HepG2 (cell line): ENCODE results near the gene SPAG4. TPM values are rescaled to one million over a fixed set of nuclear protein-coding genes. Genes with fewer than 3 reads are reported as not detected.
A peak's percentile ranks its signal among the peaks of the same experiment; 100 is the strongest.

Experiments used
- GLI4 ChIP-seq: sonication (generic); formaldehyde crosslinking; IDR thresholded peaks from 2 replicates; pipeline ENCODE4 v1.5.1; 2020; ENCODE audit warnings: missing genetic modification reagents, mild to moderate bottlenecking, moderate library complexity, borderline replicate concordance
- IKZF4 ChIP-seq: sonication (generic); formaldehyde crosslinking; IDR thresholded peaks from 2 replicates; pipeline ENCODE4 v1.5.1; 2020; ENCODE audit warnings: borderline replicate concordance, mild to moderate bottlenecking, low read depth, missing genetic modification reagents; ENCODE audit errors: not compliant biosample characterization
- MIER2 ChIP-seq: IDR thresholded peaks from 2 replicates; pipeline ENCODE4 v1.6.1; 2016; ENCODE audit warnings: missing biosample characterization, missing genetic modification reagents
- NPAS2 ChIP-seq: sonication (generic); formaldehyde crosslinking; IDR thresholded peaks from 2 replicates; pipeline ENCODE4 v1.8.0; 2022; ENCODE audit warnings: mild to moderate bottlenecking, missing genetic modification reagents, borderline replicate concordance
- RAD51 ChIP-seq: fragments of 450-650 bp; IDR thresholded peaks from 2 replicates; pipeline ENCODE4 v1.6.1; 2016; ENCODE audit warnings: borderline replicate concordance
- RCOR2 ChIP-seq: IDR thresholded peaks from 2 replicates; pipeline ENCODE4 v1.6.1; 2016; ENCODE audit warnings: missing biosample characterization, missing genetic modification reagents
- SMAD9 ChIP-seq: sonication (generic); formaldehyde crosslinking; IDR thresholded peaks from 2 replicates; pipeline ENCODE4 v1.5.1; 2020; ENCODE audit warnings: mild to moderate bottlenecking, missing genetic modification reagents
- ZNF354B ChIP-seq: sonication (generic); formaldehyde crosslinking; IDR thresholded peaks from 2 replicates; pipeline ENCODE4 v1.8.0; 2022; ENCODE audit warnings: mild to moderate bottlenecking, missing genetic modification reagents
- ZNF570 ChIP-seq: sonication (generic); formaldehyde crosslinking; IDR thresholded peaks from 2 replicates; pipeline ENCODE4 v1.4.0; 2020; ENCODE audit warnings: mild to moderate bottlenecking, missing genetic modification reagents, borderline replicate concordance
- ZNF746 ChIP-seq: sonication (generic); formaldehyde crosslinking; IDR thresholded peaks from 2 replicates; pipeline ENCODE4 v1.8.0; 2022; ENCODE audit warnings: mild to moderate bottlenecking, missing genetic modification reagents
- polyA plus RNA-seq, 8 experiments: library from polyadenylated mRNA; depleted of rRNA in 3 of 8; stranded (reverse) in 7 of 8; unstranded in 1 of 8; fragments of >200 nt; fragmentation: Illumina TruSeq in 4 of 8; extraction: Trizol in 4 of 8; gene quantifications; 2 replicates each; pipeline versions ENCODE4 v1.2.1 to v1.2.3, GENCODE V29; 2011 to 2016; ENCODE audit warnings: low read depth in 4 of 8, missing spikeins in 1 of 8, mixed read lengths in 1 of 8; ENCODE audit not compliant: insufficient read depth in 1 of 8
- total RNA-seq, 5 experiments: library from RNA; depleted of rRNA; stranded (reverse); fragments of >200 nt; fragmentation: Illumina TruSeq; extraction: Trizol; gene quantifications; 2 replicates each; pipeline ENCODE4 v1.2.3, GENCODE V29; 2016; ENCODE audit warnings: low read depth in 1 of 5
- TF ChIP-seq, protein P1 (sequence below): IDR thresholded peaks from 2 replicates; pipeline ENCODE4 v1.6.1; 2012; ENCODE audit warnings: low read length, improper control_type of control experiment
- TF ChIP-seq, protein P2 (sequence below): sonication (generic); formaldehyde crosslinking; IDR thresholded peaks from 2 replicates; pipeline ENCODE4 v1.5.0; 2020; ENCODE audit warnings: missing genetic modification reagents
- TF ChIP-seq, protein P3 (sequence below): sonication (generic); formaldehyde crosslinking; IDR thresholded peaks from 2 replicates; pipeline ENCODE4 v1.5.0; 2020; ENCODE audit warnings: missing genetic modification reagents, mild to moderate bottlenecking, borderline replicate concordance
- TF ChIP-seq, protein P4 (sequence below): sonication (generic); formaldehyde crosslinking; conservative IDR thresholded peaks from 2 replicates; pipeline ENCODE4 v1.4.0; 2020; ENCODE audit warnings: missing genetic modification reagents
- TF ChIP-seq, protein P5 (sequence below): IDR thresholded peaks from 2 replicates; pipeline ENCODE4 v1.6.1; 2016; ENCODE audit warnings: missing biosample characterization, missing genetic modification reagents, low read depth
- TF ChIP-seq, protein P6 (sequence below): sonication (generic); formaldehyde crosslinking; conservative IDR thresholded peaks from 2 replicates; pipeline ENCODE4 v1.4.0; 2020; ENCODE audit warnings: missing genetic modification reagents

Gene SPAG4
- total and polyA plus RNA-seq, 2 of the 13 experiments (the other 11 are each of a cell fraction or from before 2014, with no cell fraction given): 5.8 to 137 TPM

DNA sequence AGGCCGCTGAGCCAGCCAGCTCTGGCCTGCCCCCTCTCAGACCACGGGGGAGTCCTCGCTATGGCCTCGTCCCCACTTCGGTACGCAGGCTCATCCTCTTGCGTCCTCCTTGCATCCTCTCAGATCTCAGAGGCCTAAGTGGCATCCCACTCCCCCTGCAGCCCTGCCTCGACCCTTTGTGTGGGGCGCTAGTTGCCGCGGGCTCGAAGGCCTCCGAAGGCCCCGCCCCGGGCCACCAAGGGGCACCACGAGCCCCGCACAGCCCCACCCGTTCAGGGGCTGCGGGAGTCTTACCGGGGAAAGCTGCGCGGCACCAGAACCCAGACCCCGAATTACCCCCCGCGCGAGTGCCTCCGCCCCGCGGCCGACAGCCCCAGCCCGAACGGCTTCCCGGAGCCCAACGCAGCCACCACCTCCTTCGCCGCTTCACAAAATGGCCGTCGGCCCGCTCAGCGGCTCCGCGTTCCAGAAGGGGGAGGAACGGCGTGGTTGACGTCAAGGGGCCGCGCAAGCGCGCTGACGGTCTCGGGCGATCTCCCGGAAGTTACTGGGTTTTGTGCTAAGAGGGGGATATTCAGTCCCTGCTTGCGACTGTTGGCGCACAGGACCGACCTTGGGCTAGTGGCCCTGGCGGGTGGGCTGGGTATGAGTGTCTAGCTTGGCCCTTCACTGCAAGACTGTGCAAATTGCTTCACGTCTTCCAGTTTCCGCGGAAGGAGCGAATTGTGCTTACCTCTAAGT, 49.0 kb downstream of the SPAG4 start, which contains the start of the genes CPNE1 and RBM12 (continued):
- TF ChIP-seq, protein P1, sequence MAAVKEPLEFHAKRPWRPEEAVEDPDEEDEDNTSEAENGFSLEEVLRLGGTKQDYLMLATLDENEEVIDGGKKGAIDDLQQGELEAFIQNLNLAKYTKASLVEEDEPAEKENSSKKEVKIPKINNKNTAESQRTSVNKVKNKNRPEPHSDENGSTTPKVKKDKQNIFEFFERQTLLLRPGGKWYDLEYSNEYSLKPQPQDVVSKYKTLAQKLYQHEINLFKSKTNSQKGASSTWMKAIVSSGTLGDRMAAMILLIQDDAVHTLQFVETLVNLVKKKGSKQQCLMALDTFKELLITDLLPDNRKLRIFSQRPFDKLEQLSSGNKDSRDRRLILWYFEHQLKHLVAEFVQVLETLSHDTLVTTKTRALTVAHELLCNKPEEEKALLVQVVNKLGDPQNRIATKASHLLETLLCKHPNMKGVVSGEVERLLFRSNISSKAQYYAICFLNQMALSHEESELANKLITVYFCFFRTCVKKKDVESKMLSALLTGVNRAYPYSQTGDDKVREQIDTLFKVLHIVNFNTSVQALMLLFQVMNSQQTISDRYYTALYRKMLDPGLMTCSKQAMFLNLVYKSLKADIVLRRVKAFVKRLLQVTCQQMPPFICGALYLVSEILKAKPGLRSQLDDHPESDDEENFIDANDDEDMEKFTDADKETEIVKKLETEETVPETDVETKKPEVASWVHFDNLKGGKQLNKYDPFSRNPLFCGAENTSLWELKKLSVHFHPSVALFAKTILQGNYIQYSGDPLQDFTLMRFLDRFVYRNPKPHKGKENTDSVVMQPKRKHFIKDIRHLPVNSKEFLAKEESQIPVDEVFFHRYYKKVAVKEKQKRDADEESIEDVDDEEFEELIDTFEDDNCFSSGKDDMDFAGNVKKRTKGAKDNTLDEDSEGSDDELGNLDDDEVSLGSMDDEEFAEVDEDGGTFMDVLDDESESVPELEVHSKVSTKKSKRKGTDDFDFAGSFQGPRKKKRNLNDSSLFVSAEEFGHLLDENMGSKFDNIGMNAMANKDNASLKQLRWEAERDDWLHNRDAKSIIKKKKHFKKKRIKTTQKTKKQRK: no peak
- TF ChIP-seq ZNF570 (CRISPR knock-in tag): peak; percentile 89; the same call in 1 of the 2 replicates
- TF ChIP-seq RAD51: no peak
- TF ChIP-seq NPAS2 (CRISPR knock-in tag): no peak
- TF ChIP-seq, protein P2, sequence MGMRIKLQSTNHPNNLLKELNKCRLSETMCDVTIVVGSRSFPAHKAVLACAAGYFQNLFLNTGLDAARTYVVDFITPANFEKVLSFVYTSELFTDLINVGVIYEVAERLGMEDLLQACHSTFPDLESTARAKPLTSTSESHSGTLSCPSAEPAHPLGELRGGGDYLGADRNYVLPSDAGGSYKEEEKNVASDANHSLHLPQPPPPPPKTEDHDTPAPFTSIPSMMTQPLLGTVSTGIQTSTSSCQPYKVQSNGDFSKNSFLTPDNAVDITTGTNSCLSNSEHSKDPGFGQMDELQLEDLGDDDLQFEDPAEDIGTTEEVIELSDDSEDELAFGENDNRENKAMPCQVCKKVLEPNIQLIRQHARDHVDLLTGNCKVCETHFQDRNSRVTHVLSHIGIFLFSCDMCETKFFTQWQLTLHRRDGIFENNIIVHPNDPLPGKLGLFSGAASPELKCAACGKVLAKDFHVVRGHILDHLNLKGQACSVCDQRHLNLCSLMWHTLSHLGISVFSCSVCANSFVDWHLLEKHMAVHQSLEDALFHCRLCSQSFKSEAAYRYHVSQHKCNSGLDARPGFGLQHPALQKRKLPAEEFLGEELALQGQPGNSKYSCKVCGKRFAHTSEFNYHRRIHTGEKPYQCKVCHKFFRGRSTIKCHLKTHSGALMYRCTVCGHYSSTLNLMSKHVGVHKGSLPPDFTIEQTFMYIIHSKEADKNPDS: peak; percentile 69; the same call in 1 of the 2 replicates
- TF ChIP-seq IKZF4 (CRISPR knock-in tag): peak; percentile 97
- TF ChIP-seq ZNF746: peak; percentile 66; the same call in 1 of the 2 replicates
- TF ChIP-seq, protein P3, sequence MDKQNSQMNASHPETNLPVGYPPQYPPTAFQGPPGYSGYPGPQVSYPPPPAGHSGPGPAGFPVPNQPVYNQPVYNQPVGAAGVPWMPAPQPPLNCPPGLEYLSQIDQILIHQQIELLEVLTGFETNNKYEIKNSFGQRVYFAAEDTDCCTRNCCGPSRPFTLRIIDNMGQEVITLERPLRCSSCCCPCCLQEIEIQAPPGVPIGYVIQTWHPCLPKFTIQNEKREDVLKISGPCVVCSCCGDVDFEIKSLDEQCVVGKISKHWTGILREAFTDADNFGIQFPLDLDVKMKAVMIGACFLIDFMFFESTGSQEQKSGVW (CRISPR knock-in tag): no peak
- no peak; the same call in 1 of the 2 replicates for TF ChIP-seq RCOR2 (CRISPR knock-in tag)
- peak; percentile 95 for TF ChIP-seq ZNF354B (CRISPR knock-in tag)
- TF ChIP-seq, protein P4, sequence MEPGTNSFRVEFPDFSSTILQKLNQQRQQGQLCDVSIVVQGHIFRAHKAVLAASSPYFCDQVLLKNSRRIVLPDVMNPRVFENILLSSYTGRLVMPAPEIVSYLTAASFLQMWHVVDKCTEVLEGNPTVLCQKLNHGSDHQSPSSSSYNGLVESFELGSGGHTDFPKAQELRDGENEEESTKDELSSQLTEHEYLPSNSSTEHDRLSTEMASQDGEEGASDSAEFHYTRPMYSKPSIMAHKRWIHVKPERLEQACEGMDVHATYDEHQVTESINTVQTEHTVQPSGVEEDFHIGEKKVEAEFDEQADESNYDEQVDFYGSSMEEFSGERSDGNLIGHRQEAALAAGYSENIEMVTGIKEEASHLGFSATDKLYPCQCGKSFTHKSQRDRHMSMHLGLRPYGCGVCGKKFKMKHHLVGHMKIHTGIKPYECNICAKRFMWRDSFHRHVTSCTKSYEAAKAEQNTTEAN (CRISPR knock-in tag): 0 out of 2 replicates have a peak, but pooled peaks have one; percentile 38
- TF ChIP-seq, protein P5, sequence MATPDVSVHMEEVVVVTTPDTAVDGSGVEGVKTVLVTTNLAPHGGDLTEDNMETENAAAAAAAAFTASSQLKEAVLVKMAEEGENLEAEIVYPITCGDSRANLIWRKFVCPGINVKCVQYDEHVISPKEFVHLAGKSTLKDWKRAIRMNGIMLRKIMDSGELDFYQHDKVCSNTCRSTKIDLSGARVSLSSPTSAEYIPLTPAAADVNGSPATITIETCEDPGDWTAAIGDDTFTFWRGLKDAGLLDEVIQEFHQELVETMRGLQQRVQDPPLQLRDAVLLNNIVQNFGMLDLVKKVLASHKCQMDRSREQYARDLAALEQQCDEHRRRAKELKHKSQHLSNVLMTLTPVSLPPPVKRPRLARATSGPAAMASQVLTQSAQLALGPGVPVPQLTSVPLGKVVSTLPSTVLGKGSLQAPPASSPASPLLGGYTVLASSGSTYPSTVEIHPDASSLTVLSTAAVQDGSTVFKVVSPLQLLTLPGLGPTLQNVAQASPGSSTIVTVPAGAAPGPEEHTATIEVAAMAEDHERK (CRISPR knock-in tag): peak; percentile 91
- TF ChIP-seq, protein P6, sequence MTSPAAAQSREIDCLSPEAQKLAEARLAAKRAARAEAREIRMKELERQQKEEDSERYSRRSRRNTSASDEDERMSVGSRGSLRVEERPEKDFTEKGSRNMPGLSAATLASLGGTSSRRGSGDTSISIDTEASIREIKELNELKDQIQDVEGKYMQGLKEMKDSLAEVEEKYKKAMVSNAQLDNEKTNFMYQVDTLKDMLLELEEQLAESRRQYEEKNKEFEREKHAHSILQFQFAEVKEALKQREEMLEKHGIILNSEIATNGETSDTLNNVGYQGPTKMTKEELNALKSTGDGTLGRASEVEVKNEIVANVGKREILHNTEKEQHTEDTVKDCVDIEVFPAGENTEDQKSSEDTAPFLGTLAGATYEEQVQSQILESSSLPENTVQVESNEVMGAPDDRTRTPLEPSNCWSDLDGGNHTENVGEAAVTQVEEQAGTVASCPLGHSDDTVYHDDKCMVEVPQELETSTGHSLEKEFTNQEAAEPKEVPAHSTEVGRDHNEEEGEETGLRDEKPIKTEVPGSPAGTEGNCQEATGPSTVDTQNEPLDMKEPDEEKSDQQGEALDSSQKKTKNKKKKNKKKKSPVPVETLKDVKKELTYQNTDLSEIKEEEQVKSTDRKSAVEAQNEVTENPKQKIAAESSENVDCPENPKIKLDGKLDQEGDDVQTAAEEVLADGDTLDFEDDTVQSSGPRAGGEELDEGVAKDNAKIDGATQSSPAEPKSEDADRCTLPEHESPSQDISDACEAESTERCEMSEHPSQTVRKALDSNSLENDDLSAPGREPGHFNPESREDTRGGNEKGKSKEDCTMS (CRISPR knock-in tag): no peak; the same call in 1 of the 2 replicates
- peak; percentile 98 for TF ChIP-seq GLI4 (CRISPR knock-in tag)
- TF ChIP-seq MIER2 (CRISPR knock-in tag): no peak; the same call in 1 of the 2 replicates
- peak; percentile 95 for TF ChIP-seq SMAD9 (CRISPR knock-in tag)
